GM13976 (cell line): Measurements from ENCODE around the gene ITGA2.

Experiments used
- DNase-seq: peaks from one replicate; pipeline ENCODE4 v3.0.0; 2012; ENCODE audit warnings: low spot score
- CTCF ChIP-seq: IDR thresholded peaks from 2 replicates; pipeline ENCODE4 v1.5.1; 2012; ENCODE audit warnings: borderline replicate concordance, mild to moderate bottlenecking; ENCODE audit not compliant: insufficient read depth; ENCODE audit errors: extremely low read depth, missing control alignments, control extremely low read depth
- in situ Hi-C: fragments of 300-500 bp; cut with MboI; formaldehyde crosslinking; loops from one replicate; pipeline ENCODE4 v1.12.0; 2022; ENCODE audit warnings: low sequenced_read_pairs, mixed read lengths, inconsistent platforms; ENCODE audit not compliant: unreplicated experiment

Gene ITGA2

GRCh38 chr5:53095931-53096525 lies 106.9 kb downstream of the ITGA2 start:
- peak; percentile 67 for TF ChIP-seq CTCF
- in situ Hi-C loops: loop anchor here (5.0 kb wide), 1 partner anchor 149 kb away; no protein-coding TSS in a partner anchor
- DNase-seq: peak; percentile 34

- DNase-seq: no peak
- in situ Hi-C loops: loop anchor here (5.0 kb wide), 1 partner anchor 152 kb away; no protein-coding TSS in a partner anchor
- no peak for TF ChIP-seq CTCF
Measured at GRCh38 chr5:53099546-53099945, 110.4 kb downstream of the ITGA2 start.

- DNase-seq: no peak
- in situ Hi-C loops: no loop called here
Measured at GRCh38 chr5:53100606-53101005, 111.5 kb downstream of the ITGA2 start.

GRCh38 chr5:53105611-53106300 lies 116.6 kb downstream of the ITGA2 start:
- no peak for DNase-seq
- TF ChIP-seq CTCF: no peak
- in situ Hi-C loops: no loop called here

More at GRCh38 chr5:53100606-53101005, 111.5 kb downstream of the ITGA2 start:
- TF ChIP-seq CTCF: no peak

- in situ Hi-C loops: no loop called here
- DNase-seq: no peak
- TF ChIP-seq CTCF: no peak
Measured at GRCh38 chr5:53109056-53109442, 119.9 kb downstream of the ITGA2 start.

- peak; percentile 97 for DNase-seq
- no peak for TF ChIP-seq CTCF
- in situ Hi-C loops: no loop called here
Measured at GRCh38 chr5:53109443-53110127, 120.4 kb downstream of the ITGA2 start, which contains the start of gene MOCS2. Gene MOCS2, minus strand, starts transcription at chr5:53109757. Its CDS starts 2,583 bp downstream, at chr5:53107174.
